ENCODE results near the gene GAS7.
"Not testable (repeated sequence)": the region's sequence is repeated elsewhere in the genome, so short reads cannot be mapped to it uniquely, and the experiment has no call there.

The GAS7 gene

GRCh38 chr17:10067446-10068143, 130.8 kb downstream of the GAS7 start:
- Histone ChIP-seq H3K9me3 (ENCODE audit: control insufficient read depth, low read length) (peaks cover 2% of the 10 kb centered on the region), H3K36me3 (ENCODE audit: control insufficient read depth, insufficient read depth, low read length) (no peaks in the 10 kb centered on the region), H3K27me3 (ENCODE audit: control insufficient read depth, insufficient read depth, low read length, poor library complexity, severe bottlenecking) (no peaks in the 10 kb centered on the region), H3K4me1 (ENCODE audit: control insufficient read depth, insufficient read depth, low read length) (no peaks in the 10 kb centered on the region), H3K27ac (ENCODE audit: insufficient read depth, low read depth, low read length, poor library complexity, severe bottlenecking) (no peak overlapping the region), H3K4me3 (ENCODE audit: insufficient read depth, low read depth, low read length) (no peak overlapping the region)
- 90 to 91% methylated on average over 8 of the region's 8 CpGs for WGBS, 2 experiments

- 91 to 92% methylated on average over 3 of the region's 3 CpGs for WGBS, 2 experiments
- Histone ChIP-seq H3K4me1 (ENCODE audit: control insufficient read depth, insufficient read depth, low read length) (peaks cover 6% of the 10 kb centered on the region), H3K27me3 (ENCODE audit: control insufficient read depth, insufficient read depth, low read length, poor library complexity, severe bottlenecking) (no peaks in the 10 kb centered on the region), H3K27ac (ENCODE audit: insufficient read depth, low read depth, low read length, poor library complexity, severe bottlenecking) (no peak overlapping the region), H3K4me3 (ENCODE audit: insufficient read depth, low read depth, low read length) (no peak overlapping the region), H3K9me3 (ENCODE audit: control insufficient read depth, low read length) (peaks cover 2% of the 10 kb centered on the region), H3K36me3 (ENCODE audit: control insufficient read depth, insufficient read depth, low read length) (no peaks in the 10 kb centered on the region)
Measured at GRCh38 chr17:10064536-10064935, 133.9 kb downstream of the GAS7 start.

GRCh38 chr17:10063730-10064241, 134.6 kb downstream of the GAS7 start:
- Histone ChIP-seq H3K27ac (ENCODE audit: insufficient read depth, low read depth, low read length, poor library complexity, severe bottlenecking) (no peak overlapping the region), H3K9me3 (ENCODE audit: control insufficient read depth, low read length) (peaks cover 2% of the 10 kb centered on the region)
- 79 to 80% methylated on average over 17 of the region's 17 CpGs for WGBS, 2 experiments

GRCh38 chr17:10062691-10063385, 135.6 kb downstream of the GAS7 start:
- Histone ChIP-seq H3K27me3 (ENCODE audit: control insufficient read depth, insufficient read depth, low read length, poor library complexity, severe bottlenecking) (no peaks in the 10 kb centered on the region), H3K4me1 (ENCODE audit: control insufficient read depth, insufficient read depth, low read length) (peaks cover 6% of the 10 kb centered on the region), H3K9me3 (ENCODE audit: control insufficient read depth, low read length) (peaks cover 2% of the 10 kb centered on the region), H3K36me3 (ENCODE audit: control insufficient read depth, insufficient read depth, low read length) (no peaks in the 10 kb centered on the region), H3K4me3 (ENCODE audit: insufficient read depth, low read depth, low read length) (no peak overlapping the region), H3K27ac (ENCODE audit: insufficient read depth, low read depth, low read length, poor library complexity, severe bottlenecking) (no peak overlapping the region)
- WGBS, 2 experiments, result 85 to 87% methylated on average over 14 of the region's 14 CpGs

More at GRCh38 chr17:10063730-10064241, 134.6 kb downstream of the GAS7 start:
- no peak overlapping the region for H3K4me3 ChIP-seq (ENCODE audit: insufficient read depth, low read depth, low read length)
- H3K4me1 ChIP-seq (ENCODE audit: control insufficient read depth, insufficient read depth, low read length), result peaks cover 6% of the 10 kb centered on the region
- no peaks in the 10 kb centered on the region for H3K36me3 ChIP-seq (ENCODE audit: control insufficient read depth, insufficient read depth, low read length)
- no peaks in the 10 kb centered on the region for H3K27me3 ChIP-seq (ENCODE audit: control insufficient read depth, insufficient read depth, low read length, poor library complexity, severe bottlenecking)

GRCh38 chr17:10061111-10061845, 137.1 kb downstream of the GAS7 start:
- no peak overlapping the region for H3K4me3 ChIP-seq (ENCODE audit: insufficient read depth, low read depth, low read length)
- no peak overlapping the region for H3K27ac ChIP-seq (ENCODE audit: insufficient read depth, low read depth, low read length, poor library complexity, severe bottlenecking)
- H3K27me3 ChIP-seq (ENCODE audit: control insufficient read depth, insufficient read depth, low read length, poor library complexity, severe bottlenecking), result no peaks in the 10 kb centered on the region
- WGBS, 2 experiments, result 91 to 92% methylated on average over 13 of the region's 13 CpGs
- H3K4me1 ChIP-seq (ENCODE audit: control insufficient read depth, insufficient read depth, low read length), result peaks cover 6% of the 10 kb centered on the region
- H3K36me3 ChIP-seq (ENCODE audit: control insufficient read depth, insufficient read depth, low read length), result no peaks in the 10 kb centered on the region
- H3K9me3 ChIP-seq (ENCODE audit: control insufficient read depth, low read length), result peaks cover 2% of the 10 kb centered on the region

GRCh38 chr17:10060526-10060925, 137.9 kb downstream of the GAS7 start:
- peaks cover 6% of the 10 kb centered on the region for H3K4me1 ChIP-seq (ENCODE audit: control insufficient read depth, insufficient read depth, low read length)
- WGBS, 2 experiments, result 95 to 97% methylated on average over 8 of the region's 8 CpGs
- H3K36me3 ChIP-seq (ENCODE audit: control insufficient read depth, insufficient read depth, low read length), result no peaks in the 10 kb centered on the region
- H3K27ac ChIP-seq (ENCODE audit: insufficient read depth, low read depth, low read length, poor library complexity, severe bottlenecking), result no peak overlapping the region
- no peak overlapping the region for H3K4me3 ChIP-seq (ENCODE audit: insufficient read depth, low read depth, low read length)
- H3K27me3 ChIP-seq (ENCODE audit: control insufficient read depth, insufficient read depth, low read length, poor library complexity, severe bottlenecking), result no peaks in the 10 kb centered on the region
- peaks cover 2% of the 10 kb centered on the region for H3K9me3 ChIP-seq (ENCODE audit: control insufficient read depth, low read length)

- peaks cover 6% of the 10 kb centered on the region for H3K4me1 ChIP-seq (ENCODE audit: control insufficient read depth, insufficient read depth, low read length)
- H3K27ac ChIP-seq (ENCODE audit: insufficient read depth, low read depth, low read length, poor library complexity, severe bottlenecking), result no peak overlapping the region
- H3K4me3 ChIP-seq (ENCODE audit: insufficient read depth, low read depth, low read length), result no peak overlapping the region
- no peaks in the 10 kb centered on the region for H3K36me3 ChIP-seq (ENCODE audit: control insufficient read depth, insufficient read depth, low read length)
- H3K27me3 ChIP-seq (ENCODE audit: control insufficient read depth, insufficient read depth, low read length, poor library complexity, severe bottlenecking), result no peaks in the 10 kb centered on the region
- H3K9me3 ChIP-seq (ENCODE audit: control insufficient read depth, low read length), result no peaks in the 10 kb centered on the region
- 89 to 91% methylated on average over 11 of the region's 11 CpGs for WGBS, 2 experiments
Measured at GRCh38 chr17:10059684-10060211, 138.7 kb downstream of the GAS7 start.

- Histone ChIP-seq H3K27me3 (ENCODE audit: control insufficient read depth, insufficient read depth, low read length, poor library complexity, severe bottlenecking) (no peaks in the 10 kb centered on the region), H3K4me3 (ENCODE audit: insufficient read depth, low read depth, low read length) (no peak overlapping the region), H3K9me3 (ENCODE audit: control insufficient read depth, low read length) (no peaks in the 10 kb centered on the region), H3K27ac (ENCODE audit: insufficient read depth, low read depth, low read length, poor library complexity, severe bottlenecking) (no peak overlapping the region), H3K36me3 (ENCODE audit: control insufficient read depth, insufficient read depth, low read length) (no peaks in the 10 kb centered on the region), H3K4me1 (ENCODE audit: control insufficient read depth, insufficient read depth, low read length) (peaks cover 6% of the 10 kb centered on the region)
- 94 to 95% methylated on average over 16 of the region's 16 CpGs for WGBS, 2 experiments
Measured at GRCh38 chr17:10058921-10059683, 139.3 kb downstream of the GAS7 start.

GRCh38 chr17:10057466-10057865, 140.9 kb downstream of the GAS7 start:
- not testable (repeated sequence) for H3K4me1 ChIP-seq (ENCODE audit: control insufficient read depth, insufficient read depth, low read length); H3K4me3 ChIP-seq (ENCODE audit: insufficient read depth, low read depth, low read length); H3K9me3 ChIP-seq (ENCODE audit: control insufficient read depth, low read length); H3K36me3 ChIP-seq (ENCODE audit: control insufficient read depth, insufficient read depth, low read length); H3K27ac ChIP-seq (ENCODE audit: insufficient read depth, low read depth, low read length, poor library complexity, severe bottlenecking); H3K27me3 ChIP-seq (ENCODE audit: control insufficient read depth, insufficient read depth, low read length, poor library complexity, severe bottlenecking)
- WGBS, 2 experiments, result 95 to 96% methylated on average over 25 of the region's 25 CpGs
